ENCODE results near the gene MPDZ. TPM values are rescaled to one million over a fixed set of nuclear protein-coding genes. Genes with fewer than 3 reads are reported as not detected.

The MPDZ gene
- polyA plus RNA-seq, 1 donor = 41.8 TPM

GRCh38 chr9:13070612-13071595 lies 208.6 kb downstream of the MPDZ start:
- DNase-seq = no peak

DNA sequence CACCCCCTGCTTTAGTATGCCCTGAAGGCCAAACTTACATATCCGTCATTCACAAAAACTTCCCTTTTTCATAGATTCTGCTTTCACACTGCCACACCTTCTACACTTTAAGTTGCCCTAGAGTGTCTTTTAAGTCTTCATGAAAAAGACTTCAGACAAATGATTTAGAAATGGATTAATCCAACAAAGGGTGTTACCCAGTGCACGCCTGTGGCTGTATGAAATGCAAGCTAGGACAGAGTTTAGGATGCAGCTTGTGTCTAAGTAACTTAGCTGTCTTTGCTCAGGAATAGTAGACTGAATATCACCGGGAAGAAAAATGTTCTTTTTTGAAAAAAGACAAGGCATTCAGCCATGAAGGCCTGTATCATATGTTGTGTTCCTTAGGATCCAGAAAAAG lies 210.0 kb downstream of the MPDZ start:
- no peak for DNase-seq

- no peak for DNase-seq
These were observed 214.8 kb downstream of the MPDZ start for GRCh38 chr9:13064676-13065075.

DNA sequence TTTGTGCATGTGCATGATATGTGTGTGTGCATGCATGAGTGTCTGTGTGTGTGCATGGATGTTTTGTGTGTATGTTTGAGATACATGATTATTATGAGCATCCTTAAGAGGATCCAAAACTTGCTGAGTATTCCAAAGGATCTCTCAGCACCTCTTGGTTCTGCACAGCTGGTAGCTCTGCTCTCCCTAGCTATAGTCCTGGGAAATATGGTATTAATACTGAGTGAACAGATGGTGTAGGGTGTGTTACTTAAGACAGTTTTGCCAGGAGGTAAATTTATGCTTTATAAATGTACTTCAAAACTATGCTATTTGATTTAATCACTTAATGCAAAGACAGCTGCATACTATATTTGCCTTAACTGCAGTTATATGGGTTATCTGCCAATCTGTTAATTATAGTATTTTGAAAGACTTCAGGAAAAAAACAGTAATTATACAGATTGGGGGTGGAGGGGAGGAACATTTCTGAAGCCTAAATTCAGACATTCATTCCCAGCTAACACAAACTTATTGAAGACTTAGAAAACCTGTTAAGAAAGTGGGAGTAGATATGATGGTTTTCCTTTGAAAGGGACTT lies 215.5 kb downstream of the MPDZ start:
- DNase-seq = no peak

DNA sequence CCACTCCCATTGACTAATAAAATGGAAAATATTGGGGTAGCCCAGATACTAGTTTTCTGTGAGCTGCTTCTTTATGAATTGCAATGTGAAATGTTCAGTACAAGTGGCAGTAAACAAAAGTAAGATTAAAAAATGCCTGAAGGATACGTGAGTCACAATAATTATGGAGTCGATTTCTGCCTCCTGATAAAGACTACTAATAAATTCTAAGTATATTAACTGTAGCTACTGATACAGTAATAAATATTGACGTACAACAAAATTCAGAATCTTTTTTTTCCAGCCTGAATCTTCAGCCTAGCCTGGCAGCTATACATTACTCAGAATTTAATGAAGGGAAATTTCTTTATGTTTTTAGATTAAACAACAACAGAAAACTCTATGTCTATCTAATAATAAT lies 218.1 kb downstream of the MPDZ start:
- no peak for DNase-seq

All from hindlimb muscle (tissue), 1 donor.